ENCODE results near the gene TRERF1. TPM values are rescaled to one million over a fixed set of nuclear protein-coding genes. Genes with fewer than 3 reads are reported as not detected.

The TRERF1 gene
- total RNA-seq, 1 donor from 2014 or later: 20.6 TPM

DNA sequence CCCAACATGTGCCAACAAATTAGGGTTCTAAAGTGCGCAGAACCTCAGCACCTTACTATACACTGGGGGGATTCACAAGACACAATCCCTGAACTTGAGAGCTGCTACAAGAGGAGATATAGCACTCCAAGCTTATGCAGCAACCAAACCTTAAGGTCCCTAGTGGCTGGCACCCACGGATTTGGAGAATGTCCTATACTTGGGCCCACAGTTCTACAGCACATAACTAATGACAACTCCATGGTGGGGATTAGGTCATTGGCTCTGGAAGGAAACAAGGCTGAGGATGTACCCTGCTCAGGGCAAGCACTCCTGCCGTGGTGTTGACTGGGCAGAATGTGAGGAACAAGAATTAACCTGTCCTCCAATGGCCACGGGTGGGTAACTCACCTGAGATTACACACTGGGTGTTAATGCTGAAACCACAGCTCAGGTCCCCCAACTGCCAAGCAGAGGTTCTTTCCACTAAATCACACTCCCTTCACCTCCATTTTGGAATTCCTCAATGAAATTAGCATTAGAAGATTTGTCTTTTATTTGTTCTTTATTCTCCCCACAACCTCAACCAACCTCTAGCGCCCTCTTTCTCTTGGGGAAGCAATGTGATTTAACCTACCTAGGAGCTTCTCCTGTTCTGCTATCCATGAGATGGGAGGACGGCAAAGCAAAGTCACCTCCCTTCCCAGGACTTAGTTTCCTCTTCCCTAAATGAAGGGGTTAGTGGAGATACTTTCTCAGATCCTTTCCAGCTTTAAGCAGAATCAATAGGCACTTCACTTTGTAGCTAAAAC is 32.0 kb downstream of the TRERF1 start:
- Histone ChIP-seq H3K4me3 (no peak overlapping the region), H3K27me3 (no peaks in the 10 kb centered on the region), H3K4me1 (peaks cover 16% of the 10 kb centered on the region), H3K9me3 (no peaks in the 10 kb centered on the region), H3K36me3 (no peaks in the 10 kb centered on the region), H3K27ac (no peak overlapping the region)
- TF ChIP-seq POLR2A (IDR thresholded peaks at IDR 0.05) (no peak), CTCF (IDR thresholded peaks at IDR 0.05) (no peak), POLR2AphosphoS5 (IDR thresholded peaks at IDR 0.05; ENCODE audit: insufficient read depth in 1 of 2, low read depth in 1 of 2) (no peak)
- intact Hi-C loops (cut with DNase I): no loop called here
- DNase-seq (ENCODE audit: extremely low spot score in 2 of 2): no peak

GRCh38 chr6:42418724-42419123 is 33.0 kb downstream of the TRERF1 start:
- intact Hi-C loops (cut with DNase I): no loop called here
- Histone ChIP-seq H3K4me1 (peaks cover 10% of the 10 kb centered on the region), H3K27me3 (no peaks in the 10 kb centered on the region), H3K27ac (no peak overlapping the region), H3K9me3 (no peaks in the 10 kb centered on the region), H3K4me3 (no peak overlapping the region), H3K36me3 (no peaks in the 10 kb centered on the region)
- no peak for DNase-seq (ENCODE audit: extremely low spot score in 2 of 2)
- TF ChIP-seq POLR2A (IDR thresholded peaks at IDR 0.05) (no peak), POLR2AphosphoS5 (IDR thresholded peaks at IDR 0.05; ENCODE audit: insufficient read depth in 1 of 2, low read depth in 1 of 2) (no peak), CTCF (IDR thresholded peaks at IDR 0.05) (no peak)

DNA sequence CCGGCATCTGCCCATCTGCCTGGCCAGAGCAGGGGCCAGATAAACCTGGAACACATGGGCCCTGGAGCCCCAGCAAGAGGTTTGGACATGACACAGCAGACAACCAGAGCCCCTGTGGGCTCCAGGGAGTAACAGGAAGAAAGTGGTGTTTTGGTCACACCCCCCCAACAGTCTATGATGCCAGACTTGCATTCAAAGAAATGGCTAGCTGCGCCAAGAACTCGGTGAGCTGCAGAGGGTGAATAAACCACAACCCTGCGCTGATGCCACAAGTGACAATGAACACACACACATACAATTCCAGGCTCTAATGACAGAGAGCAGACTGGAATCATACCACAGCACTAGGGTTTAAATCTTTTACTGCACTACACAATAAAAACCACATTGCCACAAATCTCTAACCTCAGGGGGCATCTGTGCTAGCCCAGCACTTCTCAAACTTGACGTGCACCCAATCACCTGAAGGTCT is 34.0 kb downstream of the TRERF1 start:
- Histone ChIP-seq H3K27ac (no peak overlapping the region), H3K4me3 (no peak overlapping the region), H3K36me3 (no peaks in the 10 kb centered on the region), H3K27me3 (no peaks in the 10 kb centered on the region), H3K9me3 (no peaks in the 10 kb centered on the region), H3K4me1 (peaks cover 10% of the 10 kb centered on the region)
- DNase-seq (ENCODE audit: extremely low spot score in 2 of 2): no peak
- TF ChIP-seq POLR2AphosphoS5 (IDR thresholded peaks at IDR 0.05; ENCODE audit: insufficient read depth in 1 of 2, low read depth in 1 of 2): no peak
- TF ChIP-seq POLR2A (IDR thresholded peaks at IDR 0.05): no peak
- no peak for TF ChIP-seq CTCF (IDR thresholded peaks at IDR 0.05)
- intact Hi-C loops (cut with DNase I): no loop called here

DNA sequence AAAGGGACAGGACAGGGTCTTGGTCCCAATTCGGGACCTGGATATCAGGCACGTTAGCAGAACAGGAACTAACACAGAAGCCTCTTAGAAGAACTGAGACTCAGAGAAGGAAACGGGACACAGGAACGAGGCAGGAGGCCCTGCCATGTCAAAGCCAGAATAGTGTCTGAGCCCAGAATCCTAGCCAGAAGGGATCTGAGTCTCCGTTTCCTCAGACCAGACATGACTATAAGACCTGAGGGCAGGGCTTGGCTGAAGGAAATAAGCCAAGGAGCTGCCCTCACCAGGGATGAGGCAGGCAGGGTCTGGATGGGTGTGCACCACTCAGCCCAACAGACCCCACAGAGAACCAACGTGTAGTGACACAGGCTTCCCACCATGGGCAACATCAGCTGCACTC is 40.3 kb downstream of the TRERF1 start:
- H3K27ac ChIP-seq: no peak overlapping the region

More for the DNA sequence above, 40.3 kb downstream of the TRERF1 start:
- TF ChIP-seq CTCF (IDR thresholded peaks at IDR 0.05) (no peak), POLR2AphosphoS5 (IDR thresholded peaks at IDR 0.05; ENCODE audit: insufficient read depth in 1 of 2, low read depth in 1 of 2) (no peak), POLR2A (IDR thresholded peaks at IDR 0.05) (no peak)
- intact Hi-C loops (cut with DNase I): no loop called here
- Histone ChIP-seq H3K4me1 (peaks cover 22% of the 10 kb centered on the region), H3K36me3 (no peaks in the 10 kb centered on the region), H3K9me3 (no peaks in the 10 kb centered on the region), H3K4me3 (no peak overlapping the region), H3K27me3 (no peaks in the 10 kb centered on the region)
- no peak for DNase-seq (ENCODE audit: extremely low spot score in 2 of 2)
